ENCODE measurements around the gene DDX28.
"Not testable (repeated sequence)": the region's sequence is repeated elsewhere in the genome, so short reads cannot be mapped to it uniquely, and the experiment has no call there.

Gene DDX28

GRCh38 chr16:68041783-68042182 lies 18.8 kb upstream of the DDX28 start:
- DNase-seq (ENCODE audit: low read depth): no peak
- no peak overlapping the region for H3K4me3 ChIP-seq (ENCODE audit: low read depth, low read length)

- H3K4me3 ChIP-seq (ENCODE audit: low read depth, low read length): no peak overlapping the region
- DNase-seq (ENCODE audit: low read depth): no peak
Measured at GRCh38 chr16:68040506-68041288, 17.7 kb upstream of the DDX28 start.

GRCh38 chr16:68037841-68038597 lies 15.0 kb upstream of the DDX28 start:
- DNase-seq (ENCODE audit: low read depth): no peak
- no peak overlapping the region for H3K4me3 ChIP-seq (ENCODE audit: low read depth, low read length)

GRCh38 chr16:68035227-68035626 lies 12.2 kb upstream of the DDX28 start:
- no peak overlapping the region for H3K4me3 ChIP-seq (ENCODE audit: low read depth, low read length)
- no peak for DNase-seq (ENCODE audit: low read depth)

GRCh38 chr16:68033101-68033500 lies 10.1 kb upstream of the DDX28 start:
- DNase-seq (ENCODE audit: low read depth): no peak
- H3K4me3 ChIP-seq (ENCODE audit: low read depth, low read length): no peak overlapping the region

GRCh38 chr16:68031951-68032350 lies 8.9 kb upstream of the DDX28 start:
- no peak for DNase-seq (ENCODE audit: low read depth)
- H3K4me3 ChIP-seq (ENCODE audit: low read depth, low read length): no peak overlapping the region

- not testable (repeated sequence) for DNase-seq (ENCODE audit: low read depth)
Measured at GRCh38 chr16:68030108-68030507, 7.1 kb upstream of the DDX28 start.

GRCh38 chr16:68028996-68029395 lies 6.0 kb upstream of the DDX28 start:
- no peak for DNase-seq (ENCODE audit: low read depth)
- H3K4me3 ChIP-seq (ENCODE audit: low read depth, low read length): no peak overlapping the region

More at GRCh38 chr16:68030108-68030507, 7.1 kb upstream of the DDX28 start:
- not testable (repeated sequence) for H3K4me3 ChIP-seq (ENCODE audit: low read depth, low read length)

GRCh38 chr16:68022278-68022727 lies 729 bp downstream of the DDX28 start:
- peak; percentile 16 for DNase-seq (ENCODE audit: low read depth)
- H3K4me3 ChIP-seq (ENCODE audit: low read depth, low read length): peak overlapping the region; percentile 83

GRCh38 chr16:68021490-68021889 lies 1.5 kb downstream of the DDX28 start:
- no peak for DNase-seq (ENCODE audit: low read depth)
- H3K4me3 ChIP-seq (ENCODE audit: low read depth, low read length): no peak overlapping the region

GRCh38 chr16:68019167-68019680 lies 3.8 kb downstream of the DDX28 start:
- no peak for DNase-seq (ENCODE audit: low read depth)
- no peak overlapping the region for H3K4me3 ChIP-seq (ENCODE audit: low read depth, low read length)

- no peak for DNase-seq (ENCODE audit: low read depth)
- H3K4me3 ChIP-seq (ENCODE audit: low read depth, low read length): no peak within 1 kb of the TSS
Measured at GRCh38 chr16:68015681-68016080, 7.4 kb downstream of the DDX28 start, which contains the start of gene DPEP2NB. DPEP2NB (minus strand) TSS chr16:68015911; CDS start chr16:68015770, 141 bp downstream.

- no peak for DNase-seq (ENCODE audit: low read depth)
- H3K4me3 ChIP-seq (ENCODE audit: low read depth, low read length): no peak overlapping the region
Measured at GRCh38 chr16:68013440-68013839, 9.6 kb downstream of the DDX28 start.

GRCh38 chr16:68009872-68010271 lies 13.2 kb downstream of the DDX28 start:
- DNase-seq (ENCODE audit: low read depth): not testable (repeated sequence)

GRCh38 chr16:68009157-68009735 lies 13.8 kb downstream of the DDX28 start:
- no peak for DNase-seq (ENCODE audit: low read depth)
- no peak overlapping the region for H3K4me3 ChIP-seq (ENCODE audit: low read depth, low read length)

More at GRCh38 chr16:68009872-68010271, 13.2 kb downstream of the DDX28 start:
- not testable (repeated sequence) for H3K4me3 ChIP-seq (ENCODE audit: low read depth, low read length)

- H3K4me3 ChIP-seq (ENCODE audit: low read depth, low read length): no peak overlapping the region
- no peak for DNase-seq (ENCODE audit: low read depth)
Measured at GRCh38 chr16:68005786-68006286, 17.2 kb downstream of the DDX28 start.

- no peak overlapping the region for H3K4me3 ChIP-seq (ENCODE audit: low read depth, low read length)
- DNase-seq (ENCODE audit: low read depth): no peak
Measured at GRCh38 chr16:68005211-68005610, 17.8 kb downstream of the DDX28 start.

- no peak overlapping the region for H3K4me3 ChIP-seq (ENCODE audit: low read depth, low read length)
- DNase-seq (ENCODE audit: low read depth): peak; percentile 50
Measured at GRCh38 chr16:68003031-68003430, 20.0 kb downstream of the DDX28 start.

- DNase-seq (ENCODE audit: low read depth): no peak
- H3K4me3 ChIP-seq (ENCODE audit: low read depth, low read length): no peak overlapping the region
Measured at GRCh38 chr16:68000450-68000849, 22.6 kb downstream of the DDX28 start.

- H3K4me3 ChIP-seq (ENCODE audit: low read depth, low read length): no peak overlapping the region
- no peak for DNase-seq (ENCODE audit: low read depth)
Measured at GRCh38 chr16:67999985-68000384, 23.0 kb downstream of the DDX28 start.
